Neural progenitor cell (in vitro differentiated cells): ENCODE results near the gene P2RX1. TPM values are rescaled to one million over a fixed set of nuclear protein-coding genes. Genes with fewer than 3 reads are reported as not detected.

Experiments used
- DNase-seq: peaks from one replicate; pipeline ENCODE4 v3.0.0-alpha.2; 2016; ENCODE audit warnings: low spot score
- H2AFZ ChIP-seq: fragments of 200-600 bp; sonication (generic); replicated peaks from 2 replicates; pipeline ENCODE4 v1.6.1; 2016; ENCODE audit warnings: antibody characterized with exemption
- H3F3A ChIP-seq: fragments of 200-600 bp; sonication (generic); 2 replicates; pipeline ENCODE4 v1.6.1; 2016; ENCODE audit warnings: antibody characterized with exemption, low read depth
- H3K27ac ChIP-seq: fragments of 200-600 bp; sonication (generic); 2 replicates; pipeline ENCODE4 v1.5.1; 2016; ENCODE audit warnings: mild to moderate bottlenecking
- H3K27me3 ChIP-seq: fragments of 200-600 bp; sonication (generic); 2 replicates; pipeline ENCODE4 v1.6.1; 2016; ENCODE audit warnings: mild to moderate bottlenecking, moderate library complexity
- H3K36me3 ChIP-seq: fragments of 200-600 bp; sonication (generic); 2 replicates; pipeline ENCODE4 v1.5.1; 2016
- H3K4me1 ChIP-seq: fragments of 200-600 bp; sonication (generic); 2 replicates; pipeline ENCODE4 v1.6.1; 2016; ENCODE audit warnings: mixed run types
- H3K4me2 ChIP-seq: fragments of 200-600 bp; sonication (generic); 2 replicates; pipeline ENCODE4 v1.6.1; 2016
- H3K4me3 ChIP-seq: fragments of 200-600 bp; sonication (generic); 2 replicates; pipeline ENCODE4 v1.5.1; 2016
- H3K79me2 ChIP-seq: fragments of 200-600 bp; sonication (generic); 2 replicates; pipeline ENCODE4 v1.6.1; 2016; ENCODE audit warnings: low read depth
- H3K9ac ChIP-seq: fragments of 200-600 bp; sonication (generic); 2 replicates; pipeline ENCODE4 v1.6.1; 2016
- H3K9me3 ChIP-seq: fragments of 200-600 bp; sonication (generic); 2 replicates; pipeline ENCODE4 v1.5.1; 2016; ENCODE audit warnings: low read depth
- H4K20me1 ChIP-seq: fragments of 200-600 bp; sonication (generic); 2 replicates; pipeline ENCODE4 v1.6.1; 2016; ENCODE audit warnings: low read depth
- H3K27ac Mint-ChIP-seq: 3 replicates; pipeline ENCODE4 v1.8.0; 2021; ENCODE audit warnings: mixed read lengths
- H3K27me3 Mint-ChIP-seq: 2 replicates; pipeline ENCODE4 v1.8.0; 2022; ENCODE audit warnings: low read depth, mild to moderate bottlenecking, inconsistent platforms, moderate library complexity, mixed read lengths; ENCODE audit not compliant: insufficient read depth
- H3K36me3 Mint-ChIP-seq: 3 replicates; pipeline ENCODE4 v1.8.0; 2021; ENCODE audit warnings: mixed read lengths
- H3K4me1 Mint-ChIP-seq: 3 replicates; pipeline ENCODE4 v1.8.0; 2021; ENCODE audit warnings: mixed read lengths
- H3K4me3 Mint-ChIP-seq: 3 replicates; pipeline ENCODE4 v1.8.0; 2021; ENCODE audit warnings: mild to moderate bottlenecking, moderate library complexity, mixed read lengths
- H3K9me3 Mint-ChIP-seq: 3 replicates; pipeline ENCODE4 v1.8.0; 2020; ENCODE audit warnings: mixed read lengths
- CTCF ChIP-seq: fragments of 200-600 bp; sonication (generic); IDR thresholded peaks from 2 replicates; pipeline ENCODE4 v1.5.1; 2017; ENCODE audit warnings: antibody characterized with exemption, mild to moderate bottlenecking
- EZH2 ChIP-seq: fragments of 200-600 bp; sonication (generic); IDR thresholded peaks from 2 replicates; pipeline ENCODE4 v1.6.1; 2017; ENCODE audit warnings: antibody characterized with exemption, mild to moderate bottlenecking, moderate library complexity
- EZH2phosphoT487 ChIP-seq: fragments of 200-600 bp; sonication (generic); IDR thresholded peaks from 2 replicates; pipeline ENCODE4 v1.6.1; 2017; ENCODE audit warnings: antibody characterized with exemption
- total RNA-seq: library from RNA; depleted of rRNA; stranded (reverse); fragments of >200 nt; gene quantifications from 2 replicates; pipeline ENCODE4 v1.2.3, GENCODE V29; 2015; ENCODE audit warnings: low replicate concordance

Gene P2RX1
- total RNA-seq, 1 donor from 2014 or later: not detected

DNA sequence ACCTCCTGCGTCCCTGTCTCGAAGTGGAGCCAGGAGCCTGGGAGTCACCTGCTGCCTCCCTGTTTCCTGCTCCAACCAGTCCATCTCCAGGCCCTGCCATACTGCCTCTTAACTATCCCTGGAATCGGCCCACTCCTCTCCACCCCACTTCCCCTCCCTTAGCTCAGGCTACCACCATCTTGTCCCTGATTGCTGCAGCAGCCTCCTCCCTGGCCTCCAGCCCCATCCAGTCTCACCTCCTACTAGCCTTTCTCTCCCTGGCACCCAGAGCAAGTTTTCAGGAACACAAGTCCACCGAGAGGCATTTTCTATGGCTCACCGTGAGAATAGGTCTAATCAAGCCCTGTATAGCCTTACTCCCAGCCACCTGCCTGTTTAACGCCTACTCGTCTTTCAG lies 22.5 kb downstream of the P2RX1 start:
- Histone ChIP-seq H3K27me3 (peaks cover 14% of the 10 kb centered on the region), H3K4me3 (peak overlapping the region; percentile 91), H2AFZ (peak overlapping the region; percentile 74), H3K4me2 (peak overlapping the region; percentile 64), H3K4me1 (peaks cover 13% of the 10 kb centered on the region), H3K79me2 (no peaks in the 10 kb centered on the region), H3K36me3 (no peaks in the 10 kb centered on the region), H3K9me3 (no peaks in the 10 kb centered on the region), H3K9ac (no peak overlapping the region), H3F3A (peaks cover 9% of the 10 kb centered on the region), H3K27ac (no peak overlapping the region), H4K20me1 (peaks cover 20% of the 10 kb centered on the region)
- Mint-ChIP-seq H3K27ac (peak overlapping the region; percentile 59), H3K4me1 (peaks cover 38% of the 10 kb centered on the region), H3K27me3 (peaks cover 11% of the 10 kb centered on the region), H3K9me3 (no peaks in the 10 kb centered on the region), H3K36me3 (no peaks in the 10 kb centered on the region), H3K4me3 (peak overlapping the region; percentile 87)
- no peak for DNase-seq
- TF ChIP-seq EZH2phosphoT487 (no peak), CTCF (no peak), EZH2 (no peak)

DNA sequence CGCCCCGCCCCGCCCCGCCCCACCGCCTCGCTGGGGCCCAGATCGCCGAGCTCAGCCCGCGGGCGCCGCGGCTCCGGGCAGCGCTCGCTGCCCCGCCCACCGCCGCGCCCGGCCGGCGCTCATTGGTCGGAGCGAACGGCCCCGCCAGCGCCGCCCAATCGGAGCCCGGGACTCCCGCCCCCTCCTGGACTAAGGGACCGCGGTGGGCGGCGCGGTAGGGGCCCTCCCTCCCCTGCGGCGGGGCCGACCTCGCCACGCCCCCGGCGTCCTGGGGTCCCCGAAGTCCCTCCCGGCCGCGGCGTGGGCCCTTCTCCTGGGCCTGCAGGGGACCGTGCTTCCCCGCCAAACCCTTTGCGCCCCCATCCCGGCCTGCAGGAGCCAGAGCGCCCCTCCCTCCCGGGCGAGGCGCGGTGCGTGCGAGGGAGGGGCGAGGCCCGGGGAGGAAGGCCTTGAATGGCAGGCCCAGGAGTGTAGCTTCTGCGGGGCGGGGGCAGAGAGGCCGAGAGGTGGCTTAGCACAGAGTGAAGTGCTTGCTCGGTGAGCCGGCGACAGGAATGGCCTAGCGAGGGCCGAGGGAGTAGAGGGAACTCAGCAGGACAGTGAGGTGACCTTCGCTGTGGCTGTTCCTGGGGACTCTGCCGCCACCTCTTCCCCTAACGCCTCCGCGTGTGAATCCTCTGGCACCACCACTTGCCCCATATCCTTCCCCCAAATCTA lies 23.1 kb downstream of the P2RX1 start, which contains the start of gene CAMKK1:
CAMKK1 (minus strand) TSS at position 51 of the 717 bp plus-strand sequence. CDS start 7,366 bp downstream, outside the sequence.
- peak; percentile 95 for DNase-seq
- H3K27me3 Mint-ChIP-seq: peaks cover 9% of the 10 kb centered on the region
- peaks cover 14% of the 10 kb centered on the region for H3K27me3 ChIP-seq
- H3K27ac Mint-ChIP-seq: peak within 1 kb of the TSS; percentile 59
- no peaks in the 10 kb centered on the region for H3K9me3 ChIP-seq
- peak within 1 kb of the TSS; percentile 91 for H3K4me3 ChIP-seq
- TF ChIP-seq CTCF (peak; percentile 12), EZH2 (peak; percentile 38), EZH2phosphoT487 (no peak)
- H3F3A ChIP-seq: peaks cover 9% of the 10 kb centered on the region
- peaks cover 18% of the 10 kb centered on the region for H3K4me1 ChIP-seq
- H3K4me2 ChIP-seq: peak within 1 kb of the TSS; percentile 98
- H3K9me3 Mint-ChIP-seq: no peaks in the 10 kb centered on the region
- peaks cover 38% of the 10 kb centered on the region for H3K4me1 Mint-ChIP-seq
- H4K20me1 ChIP-seq: peaks cover 20% of the 10 kb centered on the region
- no peaks in the 10 kb centered on the region for H3K36me3 Mint-ChIP-seq
- H2AFZ ChIP-seq: peak within 1 kb of the TSS; percentile 79
- peak within 1 kb of the TSS; percentile 47 for H3K9ac ChIP-seq
- peak within 1 kb of the TSS; percentile 87 for H3K4me3 Mint-ChIP-seq
- H3K27ac ChIP-seq: no peak within 1 kb of the TSS
- no peaks in the 10 kb centered on the region for H3K36me3 ChIP-seq
- no peaks in the 10 kb centered on the region for H3K79me2 ChIP-seq

- H4K20me1 ChIP-seq: peaks cover 20% of the 10 kb centered on the region
- TF ChIP-seq EZH2phosphoT487: no peak
- peak; percentile 34 for TF ChIP-seq CTCF
- TF ChIP-seq EZH2: peak; percentile 17
- peak overlapping the region; percentile 81 for H3K4me3 Mint-ChIP-seq
- H3K9me3 Mint-ChIP-seq: no peaks in the 10 kb centered on the region
- peak overlapping the region; percentile 79 for H2AFZ ChIP-seq
- peak overlapping the region; percentile 98 for H3K4me2 ChIP-seq
- H3K4me3 ChIP-seq: peak overlapping the region; percentile 91
- peak; percentile 84 for DNase-seq
- peaks cover 20% of the 10 kb centered on the region for H3K4me1 ChIP-seq
- H3K27me3 Mint-ChIP-seq: peaks cover 9% of the 10 kb centered on the region
- H3F3A ChIP-seq: peaks cover 9% of the 10 kb centered on the region
- H3K4me1 Mint-ChIP-seq: peaks cover 37% of the 10 kb centered on the region
- no peaks in the 10 kb centered on the region for H3K79me2 ChIP-seq
- H3K27ac ChIP-seq: no peak overlapping the region
- no peaks in the 10 kb centered on the region for H3K9me3 ChIP-seq
- peaks cover 14% of the 10 kb centered on the region for H3K27me3 ChIP-seq
- H3K36me3 ChIP-seq: no peaks in the 10 kb centered on the region
- no peak overlapping the region for H3K27ac Mint-ChIP-seq
- no peaks in the 10 kb centered on the region for H3K36me3 Mint-ChIP-seq
- H3K9ac ChIP-seq: peak overlapping the region; percentile 47
These were observed 23.9 kb downstream of the P2RX1 start for GRCh38 chr17:3892095-3892998.
